Measurements from ENCODE around the gene TMEM237.

Gene TMEM237

GRCh38 chr2:201654616-201655384, 11.5 kb upstream of the TMEM237 start:
- TF ChIP-seq GATA3 (IDR thresholded peaks at IDR 0.05; ENCODE audit: low read depth, low read length) (no peak), GATA2 (IDR thresholded peaks at IDR 0.05; ENCODE audit: low read depth, low read length) (no peak)

GRCh38 chr2:201653221-201653620, 9.9 kb upstream of the TMEM237 start:
- TF ChIP-seq GATA2 (IDR thresholded peaks at IDR 0.05; ENCODE audit: low read depth, low read length) (no peak), GATA3 (IDR thresholded peaks at IDR 0.05; ENCODE audit: low read depth, low read length) (no peak)

GRCh38 chr2:201649442-201649841, 6.1 kb upstream of the TMEM237 start:
- TF ChIP-seq GATA2 (IDR thresholded peaks at IDR 0.05; ENCODE audit: low read depth, low read length) (no peak), GATA3 (IDR thresholded peaks at IDR 0.05; ENCODE audit: low read depth, low read length) (no peak)

DNA sequence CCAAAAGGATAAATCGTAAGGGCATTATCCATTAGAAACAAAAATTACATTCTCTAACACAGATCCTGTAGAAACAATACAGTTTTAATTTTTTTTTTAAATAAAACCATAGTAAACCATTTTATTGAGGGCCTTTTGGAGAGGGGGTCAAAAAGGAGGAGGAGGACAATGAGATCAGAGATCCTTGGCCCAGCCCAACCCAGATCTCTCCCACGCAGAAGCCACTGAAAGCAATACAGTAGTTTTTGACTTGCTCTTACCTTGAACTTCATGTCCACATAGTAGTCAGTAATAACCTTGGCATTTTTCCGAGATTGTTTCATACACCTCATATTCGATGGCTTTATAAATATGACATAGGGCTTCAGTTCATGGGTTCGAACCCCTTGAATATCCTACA, 4.1 kb upstream of the TMEM237 start:
- TF ChIP-seq GATA2 (IDR thresholded peaks at IDR 0.05; ENCODE audit: low read depth, low read length) = no peak
- no peak for TF ChIP-seq GATA3 (IDR thresholded peaks at IDR 0.05; ENCODE audit: low read depth, low read length)

DNA sequence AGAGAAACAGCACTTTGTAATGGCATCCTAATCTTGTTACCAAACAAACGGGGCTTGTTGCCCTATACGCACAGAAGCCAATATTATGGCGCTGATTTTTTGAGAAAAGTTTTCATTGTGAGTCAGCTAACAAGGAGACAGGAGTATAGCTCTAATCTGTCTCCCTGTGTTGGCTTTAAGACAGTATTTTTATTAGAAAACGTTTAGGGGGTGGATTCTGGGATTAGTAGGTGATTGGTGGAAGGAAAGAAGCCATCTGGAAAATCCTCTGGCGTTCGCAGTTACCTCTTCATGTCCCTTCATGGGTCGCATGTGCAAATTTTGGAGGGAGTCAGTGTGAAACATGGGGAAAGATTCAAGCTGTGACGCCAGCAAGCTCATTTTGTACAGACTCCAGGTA, 698 bp upstream of the TMEM237 start:
- TF ChIP-seq GATA2 (IDR thresholded peaks at IDR 0.05; ENCODE audit: low read depth, low read length) (no peak), GATA3 (IDR thresholded peaks at IDR 0.05; ENCODE audit: low read depth, low read length) (no peak)

DNA sequence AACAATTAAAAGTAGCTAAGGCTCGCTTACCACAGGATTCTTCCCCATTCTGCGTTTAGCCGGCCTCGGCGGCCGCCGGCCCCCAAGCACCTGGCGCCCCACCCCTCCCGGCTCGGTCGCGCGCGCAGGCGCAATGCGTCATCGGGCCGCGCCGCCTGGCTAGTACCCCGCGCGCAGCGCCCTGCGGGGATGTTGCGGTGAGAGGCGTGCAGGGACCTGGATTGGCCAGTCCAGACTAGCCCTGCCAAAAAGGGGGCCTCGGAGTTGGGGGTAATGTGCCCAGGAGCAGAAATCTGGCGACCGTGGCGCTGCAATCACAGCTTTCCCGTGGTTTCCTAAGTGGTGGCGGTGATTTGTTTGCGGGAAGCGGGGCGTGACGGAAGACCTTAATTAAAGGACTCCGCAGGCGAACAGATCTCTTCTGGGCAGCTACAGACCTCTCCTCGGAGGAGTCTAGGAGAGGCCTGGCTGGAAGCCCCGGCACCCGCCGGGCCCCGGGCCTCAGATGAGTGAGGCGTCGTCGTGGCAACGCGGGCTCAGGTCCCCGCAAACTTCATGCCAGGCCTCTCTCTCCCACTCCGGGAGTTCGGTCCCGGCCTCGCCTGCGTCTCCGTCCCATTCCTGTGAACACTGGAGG, 606 bp downstream of the TMEM237 start:
- no peak for TF ChIP-seq GATA3 (IDR thresholded peaks at IDR 0.05; ENCODE audit: low read depth, low read length)
- TF ChIP-seq GATA2 (IDR thresholded peaks at IDR 0.05; ENCODE audit: low read depth, low read length) = no peak

GRCh38 chr2:201642086-201642578, 1.2 kb downstream of the TMEM237 start:
- TF ChIP-seq GATA2 (IDR thresholded peaks at IDR 0.05; ENCODE audit: low read depth, low read length) (no peak), GATA3 (IDR thresholded peaks at IDR 0.05; ENCODE audit: low read depth, low read length) (no peak)

- TF ChIP-seq GATA3 (IDR thresholded peaks at IDR 0.05; ENCODE audit: low read depth, low read length) (no peak), GATA2 (IDR thresholded peaks at IDR 0.05; ENCODE audit: low read depth, low read length) (no peak)
Measured at GRCh38 chr2:201639205-201639604, 4.1 kb downstream of the TMEM237 start.

GRCh38 chr2:201638326-201638725, 5.0 kb downstream of the TMEM237 start:
- TF ChIP-seq GATA3 (IDR thresholded peaks at IDR 0.05; ENCODE audit: low read depth, low read length) = no peak
- no peak for TF ChIP-seq GATA2 (IDR thresholded peaks at IDR 0.05; ENCODE audit: low read depth, low read length)

GRCh38 chr2:201633661-201634249, 9.5 kb downstream of the TMEM237 start:
- TF ChIP-seq GATA3 (IDR thresholded peaks at IDR 0.05; ENCODE audit: low read depth, low read length) (no peak), GATA2 (IDR thresholded peaks at IDR 0.05; ENCODE audit: low read depth, low read length) (peak; percentile 63; the same call in 1 of the 2 replicates)

- TF ChIP-seq GATA3 (IDR thresholded peaks at IDR 0.05; ENCODE audit: low read depth, low read length) (no peak), GATA2 (IDR thresholded peaks at IDR 0.05; ENCODE audit: low read depth, low read length) (no peak)
Measured at GRCh38 chr2:201631041-201631440, 12.3 kb downstream of the TMEM237 start.

- TF ChIP-seq GATA3 (IDR thresholded peaks at IDR 0.05; ENCODE audit: low read depth, low read length) (no peak), GATA2 (IDR thresholded peaks at IDR 0.05; ENCODE audit: low read depth, low read length) (no peak)
Measured at GRCh38 chr2:201630577-201630976, 12.7 kb downstream of the TMEM237 start.

GRCh38 chr2:201628545-201628944, 14.8 kb downstream of the TMEM237 start:
- TF ChIP-seq GATA2 (IDR thresholded peaks at IDR 0.05; ENCODE audit: low read depth, low read length) (no peak), GATA3 (IDR thresholded peaks at IDR 0.05; ENCODE audit: low read depth, low read length) (no peak)

- no peak for TF ChIP-seq GATA3 (IDR thresholded peaks at IDR 0.05; ENCODE audit: low read depth, low read length)
- TF ChIP-seq GATA2 (IDR thresholded peaks at IDR 0.05; ENCODE audit: low read depth, low read length) = no peak
Measured at GRCh38 chr2:201622306-201622970, 20.9 kb downstream of the TMEM237 start.

Measured in SH-SY5Y (cell line).